SJSA1 (cell line): ENCODE results near the gene SAPCD2. TPM values are rescaled to one million over a fixed set of nuclear protein-coding genes. Genes with fewer than 3 reads are reported as not detected.
A peak's percentile ranks its signal among the peaks of the same experiment; 100 is the strongest.
"Not testable (repeated sequence)": the region's sequence is repeated elsewhere in the genome, so short reads cannot be mapped to it uniquely, and the experiment has no call there.

Experiments used
- DNase-seq, 2 experiments: peaks; one replicate each; pipeline ENCODE4 v3.0.0-alpha.2; 2015 to 2020; ENCODE audit warnings: low spot score in 2 of 2, low read depth in 1 of 2
- H3K27ac ChIP-seq: fragments of 250-450 bp; sonication (Bioruptor Pico); 2 replicates; pipeline ENCODE4 v1.5.1; 2020; ENCODE audit warnings: mild to moderate bottlenecking, moderate library complexity
- H3K27me3 ChIP-seq: fragments of 250-450 bp; sonication (Bioruptor Pico); replicated peaks from 2 replicates; pipeline ENCODE4 v1.5.1; 2020; ENCODE audit warnings: mild to moderate bottlenecking, moderate library complexity
- H3K36me3 ChIP-seq: fragments of 250-450 bp; sonication (Bioruptor Pico); 2 replicates; pipeline ENCODE4 v1.5.1; 2020; ENCODE audit warnings: mild to moderate bottlenecking
- H3K4me1 ChIP-seq: fragments of 250-450 bp; sonication (Bioruptor Pico); replicated peaks from 2 replicates; pipeline ENCODE4 v1.6.1; 2021; ENCODE audit warnings: mild to moderate bottlenecking
- H3K4me3 ChIP-seq: fragments of 250-450 bp; sonication (Bioruptor Pico); 2 replicates; pipeline ENCODE4 v1.5.1; 2020; ENCODE audit warnings: mild to moderate bottlenecking
- H3K9me3 ChIP-seq: fragments of 250-450 bp; sonication (Bioruptor Pico); replicated peaks from 2 replicates; pipeline ENCODE4 v1.5.1; 2020; ENCODE audit warnings: mild to moderate bottlenecking
- total RNA-seq: library from RNA; depleted of rRNA; stranded (reverse); fragments of >200 nt; shearing (Covaris generic); gene quantifications from 2 replicates; pipeline ENCODE4 v1.2.3, GENCODE V29; 2014

The SAPCD2 gene
- total RNA-seq, 1 experiment from 2014 or later, result 21.5 TPM

- Histone ChIP-seq H3K4me3 (peak overlapping the region; percentile 70), H3K27ac (no peak overlapping the region), H3K36me3 (peaks cover 11% of the 10 kb centered on the region; the same call in 1 of the 2 replicates), H3K4me1 (peaks cover 28% of the 10 kb centered on the region), H3K9me3 (0 out of 2 replicates have a peak, but pooled peaks cover 3% of the 10 kb centered on the region), H3K27me3 (no peaks in the 10 kb centered on the region)
- DNase-seq, result no peak
Measured at GRCh38 chr9:137068539-137069507, 1.5 kb downstream of the SAPCD2 start.

- no peaks in the 10 kb centered on the region for H3K27me3 ChIP-seq
- H3K36me3 ChIP-seq, result peaks cover 11% of the 10 kb centered on the region; the same call in 1 of the 2 replicates
- DNase-seq, result peak; percentile 60 to 70
- H3K27ac ChIP-seq, result no peak overlapping the region
- no peak overlapping the region for H3K4me3 ChIP-seq
- H3K9me3 ChIP-seq, result 0 out of 2 replicates have a peak, but pooled peaks cover 3% of the 10 kb centered on the region
- H3K4me1 ChIP-seq, result peaks cover 29% of the 10 kb centered on the region
Measured at GRCh38 chr9:137067860-137068538, 2.4 kb downstream of the SAPCD2 start.

DNA sequence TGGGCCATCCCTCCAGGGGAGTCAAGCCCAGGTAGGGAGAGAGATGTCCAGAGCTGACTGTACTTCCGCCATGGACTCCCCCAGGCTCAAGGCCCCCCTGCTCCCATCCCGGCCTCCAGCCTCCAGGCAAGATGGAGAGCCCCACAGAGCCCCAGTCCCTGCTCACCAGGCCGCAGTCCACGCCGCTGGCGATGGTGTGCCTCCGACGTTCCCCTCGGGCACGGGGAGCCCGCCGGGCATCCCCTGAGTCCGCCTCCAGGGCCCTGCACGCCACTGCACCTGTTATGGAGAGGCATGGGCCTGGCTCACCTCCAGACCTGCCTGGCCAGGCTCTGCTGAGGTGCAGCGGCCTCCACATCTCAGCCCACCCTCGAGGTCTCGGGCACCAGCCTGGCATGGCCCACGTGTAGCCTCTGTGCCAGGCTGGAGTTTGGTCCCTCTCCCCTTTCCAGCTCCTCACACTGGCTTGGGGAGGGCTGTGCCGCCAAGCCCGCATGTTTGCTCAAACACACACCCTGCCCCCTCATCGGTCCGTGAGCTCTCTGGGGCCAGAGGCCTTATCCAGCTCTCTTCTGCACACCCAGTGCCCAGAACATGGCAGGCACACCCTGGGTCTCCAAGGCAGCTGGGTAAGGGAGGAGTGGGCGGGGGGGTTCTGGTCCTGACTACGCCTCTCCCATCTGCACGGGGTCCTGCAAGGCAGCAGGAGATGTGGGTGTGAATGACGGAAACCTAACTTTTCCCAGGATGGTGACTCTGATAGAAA lies 4.1 kb downstream of the SAPCD2 start:
- DNase-seq, result no peak

DNA sequence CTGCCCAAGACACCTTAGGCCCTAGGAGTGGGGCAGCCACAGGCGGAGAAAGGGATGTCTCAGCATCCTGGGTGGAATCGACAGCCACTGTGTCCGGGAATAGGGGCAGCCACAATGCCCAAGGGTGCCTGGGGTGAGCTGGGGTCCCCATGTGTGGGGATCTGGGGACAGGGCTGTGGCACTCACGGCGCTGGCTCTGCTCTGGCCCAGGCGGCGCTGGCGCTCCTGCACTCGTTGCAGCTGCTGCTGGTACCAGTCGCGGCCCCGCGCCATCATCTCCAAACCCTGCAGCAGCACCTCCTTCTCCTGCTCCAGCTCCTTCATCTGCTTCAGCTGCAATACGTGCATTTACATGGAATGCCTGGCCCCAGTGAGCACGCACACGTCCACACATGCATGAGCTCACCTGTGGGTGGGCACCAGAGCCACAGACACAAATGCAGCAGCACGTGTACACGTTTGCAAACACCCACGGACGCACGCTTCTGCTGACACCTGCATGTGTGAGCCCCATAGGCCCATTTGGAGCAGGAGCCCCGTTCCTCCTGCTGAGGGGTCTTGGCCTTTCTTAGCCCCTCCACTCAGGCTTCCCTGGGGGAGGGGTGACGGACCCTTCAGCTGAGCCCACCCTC lies 4.9 kb downstream of the SAPCD2 start:
- H3K4me3 ChIP-seq, result no peak overlapping the region
- no peak for DNase-seq
- H3K4me1 ChIP-seq, result peaks cover 21% of the 10 kb centered on the region
- H3K27me3 ChIP-seq, result no peaks in the 10 kb centered on the region
- H3K36me3 ChIP-seq, result peaks cover 11% of the 10 kb centered on the region; the same call in 1 of the 2 replicates
- no peak overlapping the region for H3K27ac ChIP-seq
- H3K9me3 ChIP-seq, result 0 out of 2 replicates have a peak, but pooled peaks cover 3% of the 10 kb centered on the region

More for the DNA sequence above, 4.1 kb downstream of the SAPCD2 start:
- no peaks in the 10 kb centered on the region for H3K27me3 ChIP-seq
- H3K4me1 ChIP-seq, result peaks cover 29% of the 10 kb centered on the region
- H3K27ac ChIP-seq, result no peak overlapping the region
- peaks cover 11% of the 10 kb centered on the region; the same call in 1 of the 2 replicates for H3K36me3 ChIP-seq
- H3K9me3 ChIP-seq, result 0 out of 2 replicates have a peak, but pooled peaks cover 3% of the 10 kb centered on the region
- H3K4me3 ChIP-seq, result no peak overlapping the region

GRCh38 chr9:137064880-137065164 lies 5.5 kb downstream of the SAPCD2 start:
- Histone ChIP-seq H3K4me1 (peaks cover 15% of the 10 kb centered on the region), H3K36me3 (peaks cover 7% of the 10 kb centered on the region; the same call in 1 of the 2 replicates), H3K27me3 (no peaks in the 10 kb centered on the region), H3K4me3 (no peak overlapping the region), H3K9me3 (no peaks in the 10 kb centered on the region), H3K27ac (no peak overlapping the region)
- DNase-seq, result no peak

GRCh38 chr9:137064027-137064879 lies 6.1 kb downstream of the SAPCD2 start:
- no peak for DNase-seq
- Histone ChIP-seq H3K9me3 (no peaks in the 10 kb centered on the region), H3K4me3 (no peak overlapping the region), H3K27ac (no peak overlapping the region), H3K27me3 (no peaks in the 10 kb centered on the region), H3K36me3 (peaks cover 7% of the 10 kb centered on the region; the same call in 1 of the 2 replicates), H3K4me1 (peaks cover 9% of the 10 kb centered on the region)

DNA sequence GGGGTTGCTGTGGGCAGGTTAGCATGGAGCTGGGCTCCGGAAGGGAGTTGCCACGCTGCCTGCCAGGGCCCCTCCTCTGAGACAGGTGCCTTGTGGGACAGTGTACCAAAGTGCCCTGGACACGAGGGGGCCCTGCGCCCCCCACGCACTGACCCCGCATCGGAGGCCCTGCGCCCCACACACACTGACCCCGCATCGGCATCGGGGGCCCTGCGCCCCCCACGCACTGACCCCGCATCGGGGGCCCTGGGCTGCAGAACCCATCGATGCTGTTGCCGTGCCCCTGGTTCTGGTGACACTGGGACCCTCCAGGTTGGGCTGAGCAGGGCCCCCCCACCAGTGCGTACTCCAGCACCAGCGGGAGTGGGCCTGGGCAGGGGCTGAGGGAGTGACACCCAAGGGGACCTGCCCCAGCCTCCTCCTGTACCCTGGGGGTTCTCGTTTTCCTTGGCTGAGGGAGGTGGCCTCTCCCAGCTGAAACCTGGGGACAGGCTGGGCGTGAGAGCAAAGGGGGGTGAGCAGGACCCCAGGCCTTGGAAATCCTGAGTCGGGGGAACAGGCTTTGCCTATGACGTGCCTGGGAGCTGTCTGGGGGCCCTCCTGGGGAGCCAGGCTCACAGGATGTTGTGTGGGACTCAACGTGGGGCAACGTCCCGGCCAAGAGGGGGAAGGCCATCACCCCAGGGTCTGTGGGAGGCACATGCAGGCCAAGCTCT lies 6.9 kb downstream of the SAPCD2 start:
- no peak overlapping the region for H3K27ac ChIP-seq
- no peak overlapping the region for H3K4me3 ChIP-seq
- peaks cover 3% of the 10 kb centered on the region; the same call in 1 of the 2 replicates for H3K4me1 ChIP-seq
- no peak for DNase-seq
- peaks cover 2% of the 10 kb centered on the region; the same call in 1 of the 2 replicates for H3K27me3 ChIP-seq
- no peaks in the 10 kb centered on the region for H3K9me3 ChIP-seq
- peaks cover 7% of the 10 kb centered on the region; the same call in 1 of the 2 replicates for H3K36me3 ChIP-seq

DNA sequence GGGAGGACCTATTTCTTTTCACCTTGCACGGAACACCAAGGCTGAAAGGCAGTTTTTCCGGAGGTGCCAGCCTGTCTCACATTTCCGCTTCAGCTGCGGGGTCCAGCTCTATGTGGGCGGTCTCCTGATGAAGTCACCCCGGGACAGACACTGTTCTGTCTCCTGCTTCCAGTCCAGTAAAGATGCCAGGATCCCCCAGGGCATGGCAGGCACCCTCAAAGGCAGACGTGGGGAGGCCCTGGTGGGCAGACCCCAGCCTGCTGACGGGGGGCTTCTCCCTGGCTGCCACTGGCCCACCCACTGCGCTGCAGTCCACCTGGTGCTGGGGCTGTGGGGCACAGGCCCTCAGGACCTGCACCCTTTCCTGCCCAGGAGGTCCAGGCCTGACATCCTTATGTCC lies 7.6 kb downstream of the SAPCD2 start:
- not testable (repeated sequence) for DNase-seq, H3K4me3 ChIP-seq, H3K27me3 ChIP-seq, H3K9me3 ChIP-seq, H3K36me3 ChIP-seq, H3K4me1 ChIP-seq, H3K27ac ChIP-seq

GRCh38 chr9:137062384-137062783 lies 8.0 kb downstream of the SAPCD2 start:
- Histone ChIP-seq H3K27ac (no peak overlapping the region), H3K4me3 (no peak overlapping the region), H3K36me3 (peaks cover 4% of the 10 kb centered on the region; the same call in 1 of the 2 replicates), H3K9me3 (no peaks in the 10 kb centered on the region), H3K4me1 (peaks cover 3% of the 10 kb centered on the region; the same call in 1 of the 2 replicates), H3K27me3 (peaks cover 13% of the 10 kb centered on the region)
- no peak for DNase-seq

- no peak for DNase-seq
- peaks cover 41% of the 10 kb centered on the region for H3K27me3 ChIP-seq
Measured at GRCh38 chr9:137058521-137059234, 11.7 kb downstream of the SAPCD2 start.

DNA sequence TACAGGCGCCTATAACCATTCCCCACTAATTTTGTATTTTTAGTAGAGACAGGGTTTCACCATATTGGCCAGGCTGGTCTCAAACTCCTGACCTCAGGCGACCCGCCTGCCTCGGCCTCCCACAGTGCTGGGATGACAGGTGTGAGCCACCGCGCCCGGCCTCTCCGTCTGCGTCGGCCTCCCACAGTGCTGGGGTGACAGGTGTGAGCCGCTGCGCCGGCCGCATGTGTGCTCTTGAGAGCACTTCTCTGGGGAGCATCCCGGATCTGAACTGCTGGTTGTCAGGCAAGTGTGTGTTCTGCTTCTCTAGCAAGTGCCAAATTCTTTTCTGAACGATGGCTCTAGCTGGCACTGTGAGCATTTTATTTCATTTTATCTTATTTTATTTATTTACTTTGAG lies 12.8 kb downstream of the SAPCD2 start:
- no peaks in the 10 kb centered on the region for H3K9me3 ChIP-seq
- H3K4me1 ChIP-seq, result no peaks in the 10 kb centered on the region
- H3K27ac ChIP-seq, result no peak overlapping the region
- H3K36me3 ChIP-seq, result no peaks in the 10 kb centered on the region
- peaks cover 49% of the 10 kb centered on the region for H3K27me3 ChIP-seq
- no peak for DNase-seq
- H3K4me3 ChIP-seq, result no peak overlapping the region

More at GRCh38 chr9:137058521-137059234, 11.7 kb downstream of the SAPCD2 start:
- no peaks in the 10 kb centered on the region for H3K4me1 ChIP-seq
- no peak overlapping the region for H3K27ac ChIP-seq
- H3K9me3 ChIP-seq, result no peaks in the 10 kb centered on the region
- no peaks in the 10 kb centered on the region for H3K36me3 ChIP-seq
- H3K4me3 ChIP-seq, result no peak overlapping the region
